HG02763 (cell line): Measurements from ENCODE around the gene MYOF.
"Not testable (repeated sequence)": the region's sequence is repeated elsewhere in the genome, so short reads cannot be mapped to it uniquely, and the experiment has no call there.

Experiments used
- ATAC-seq: cut with Tn5 transposase; IDR thresholded peaks from one replicate; pipeline ENCODE4 v1.9.1; 2021; ENCODE audit warnings: mild to moderate bottlenecking, moderate library complexity; ENCODE audit not compliant: unreplicated experiment

The MYOF gene

GRCh38 chr10:93431361-93431760, 50.8 kb downstream of the MYOF start:
- no peak for ATAC-seq

- ATAC-seq, result no peak
Observed at GRCh38 chr10:93425861-93426260, 56.3 kb downstream of the MYOF start.

- ATAC-seq, result no peak
Observed at GRCh38 chr10:93422118-93422517, 60.0 kb downstream of the MYOF start.

- no peak for ATAC-seq
Observed at GRCh38 chr10:93420944-93421825, 60.9 kb downstream of the MYOF start.

- no peak for ATAC-seq
Observed at GRCh38 chr10:93420091-93420490, 62.0 kb downstream of the MYOF start.

DNA sequence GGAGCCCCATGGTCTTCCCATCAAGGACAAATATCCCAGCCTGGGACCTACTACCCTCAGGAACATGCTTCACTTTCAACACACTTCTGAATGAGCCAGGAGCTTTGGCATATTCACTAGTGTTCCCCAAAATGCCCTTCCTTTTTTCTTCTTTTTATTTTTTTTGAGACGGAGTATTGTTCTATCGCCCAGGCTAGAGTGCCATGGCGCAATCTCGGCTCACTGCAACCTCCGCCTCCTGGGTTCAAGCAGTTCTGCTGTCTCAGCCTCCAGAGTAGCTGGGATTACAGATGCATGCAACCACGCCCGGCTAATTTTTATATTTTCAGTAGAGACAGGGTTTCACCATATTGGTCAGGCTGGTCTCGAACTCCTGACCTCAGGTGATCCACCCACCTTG, 63.1 kb downstream of the MYOF start:
- not testable (repeated sequence) for ATAC-seq

- no peak for ATAC-seq
Observed at GRCh38 chr10:93417921-93418320, 64.2 kb downstream of the MYOF start.

DNA sequence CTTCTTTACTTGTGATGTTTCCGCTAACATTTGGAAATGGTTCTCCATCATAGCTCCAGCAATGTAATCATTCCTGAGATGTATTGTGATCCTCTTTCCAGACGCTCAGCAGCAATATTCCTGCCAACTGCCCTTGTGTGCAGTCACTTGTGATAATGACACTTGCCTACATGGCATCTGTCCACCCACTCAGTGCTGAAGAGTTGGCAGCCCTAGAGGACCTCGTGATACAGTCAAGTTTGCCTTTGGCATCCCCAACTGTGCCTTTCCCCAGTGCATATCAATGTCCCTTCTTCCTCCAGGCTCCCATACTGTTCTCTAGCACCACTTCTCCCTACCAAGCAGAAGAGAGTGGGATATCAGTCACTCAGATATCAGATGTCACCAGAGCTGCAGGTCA, 64.9 kb downstream of the MYOF start:
- ATAC-seq, result no peak

- no peak for ATAC-seq
Observed at GRCh38 chr10:93416824-93417223, 65.3 kb downstream of the MYOF start.

- ATAC-seq, result no peak
Observed at GRCh38 chr10:93415693-93416092, 66.4 kb downstream of the MYOF start.

- ATAC-seq, result no peak
Observed at GRCh38 chr10:93413252-93413689, 68.9 kb downstream of the MYOF start.

DNA sequence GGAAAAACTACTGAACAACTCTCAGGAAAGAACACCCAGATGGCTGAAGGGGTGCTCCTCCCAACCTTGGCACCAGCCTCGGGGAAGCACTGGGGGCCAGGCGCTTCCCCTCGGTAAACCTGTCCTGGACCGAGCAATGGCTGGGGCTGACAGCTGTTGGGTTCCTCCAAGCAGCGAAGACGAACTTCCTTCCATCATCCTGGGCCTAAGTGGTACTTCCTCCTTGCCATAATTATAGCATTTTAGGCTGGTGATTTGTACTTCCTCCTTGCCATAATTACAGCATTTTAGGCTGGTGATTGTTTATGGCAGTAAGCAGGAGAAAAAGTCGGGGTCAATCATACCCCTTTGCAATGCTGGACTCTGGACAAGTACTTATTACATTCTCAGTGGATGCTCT, 69.3 kb downstream of the MYOF start:
- ATAC-seq, result no peak

GRCh38 chr10:93410697-93411348, 71.3 kb downstream of the MYOF start:
- no peak for ATAC-seq

DNA sequence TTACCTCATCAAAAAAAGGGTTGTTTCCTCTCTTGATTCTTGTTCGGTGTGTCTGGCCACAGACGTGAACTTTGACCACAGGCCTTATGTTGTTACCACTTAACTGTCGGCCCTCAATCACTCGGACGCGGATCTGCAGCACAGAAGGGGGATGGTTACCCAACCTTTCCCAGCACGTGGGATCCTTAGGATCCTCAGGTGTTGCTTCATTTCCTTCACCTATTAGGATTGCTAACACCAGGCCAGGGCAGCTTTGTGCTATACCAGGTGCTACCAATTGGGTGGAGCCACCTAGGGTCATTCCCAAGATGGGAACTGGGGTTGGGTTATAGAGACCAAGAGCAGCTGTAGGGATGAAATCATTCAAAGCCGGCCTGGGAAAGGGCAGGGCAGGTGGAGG, 73.4 kb downstream of the MYOF start:
- no peak for ATAC-seq

- no peak for ATAC-seq
Observed at GRCh38 chr10:93406364-93407145, 75.6 kb downstream of the MYOF start.

DNA sequence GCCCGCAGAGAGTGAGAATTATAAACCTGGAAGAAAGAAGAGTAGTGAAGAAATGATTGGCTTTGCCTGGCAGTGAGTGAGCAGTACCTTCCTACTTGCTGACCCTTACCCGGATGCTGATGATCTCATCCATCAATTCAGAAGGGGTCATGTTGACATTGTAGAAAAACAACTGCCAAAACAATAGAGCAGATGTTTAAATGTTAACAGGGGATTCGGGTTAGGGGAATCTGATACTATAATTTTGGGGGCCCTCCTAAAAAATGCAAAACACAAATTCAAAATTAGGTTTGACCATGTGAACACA, 78.1 kb downstream of the MYOF start:
- ATAC-seq, result no peak

DNA sequence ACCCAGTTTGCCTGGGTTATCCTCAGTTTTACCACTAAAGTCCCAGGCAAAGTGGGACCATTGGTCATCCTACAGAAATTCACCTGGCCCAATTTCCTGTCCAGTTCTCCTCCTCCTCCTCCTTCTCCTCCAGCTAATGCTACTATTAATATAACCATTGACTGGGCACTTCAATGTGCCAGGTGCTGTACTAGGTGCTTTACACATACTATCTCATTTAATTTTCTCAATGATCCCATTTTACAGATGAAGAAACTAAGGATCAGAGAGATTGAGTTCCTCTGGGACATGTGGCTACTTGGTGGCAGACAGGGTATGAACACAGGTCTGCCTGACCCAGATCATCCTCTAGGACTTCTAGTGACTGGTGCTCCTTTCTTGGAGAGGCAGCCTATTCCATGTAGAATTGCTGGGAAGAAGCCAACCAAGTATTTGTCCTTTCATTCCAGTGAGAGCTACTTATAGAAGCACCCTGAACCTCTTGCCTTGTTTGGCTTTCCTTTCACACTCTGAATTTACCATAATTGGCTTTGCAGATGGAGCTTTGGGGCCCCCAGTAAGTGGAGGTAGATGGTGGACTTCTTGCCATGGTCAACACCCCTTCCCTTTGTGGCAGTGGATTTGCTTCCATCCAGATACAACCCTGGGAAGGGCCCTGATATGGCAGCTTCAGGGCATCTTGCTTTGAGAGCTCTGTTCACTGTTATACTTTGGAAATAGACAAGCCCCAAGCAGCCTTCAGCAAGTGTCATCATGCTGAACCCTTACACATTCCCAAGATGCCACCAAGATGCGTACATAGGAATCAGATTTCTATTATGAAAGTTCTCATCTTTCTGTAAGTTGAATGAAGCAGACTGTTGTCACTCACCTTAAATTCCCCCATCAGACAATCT, 78.7 kb downstream of the MYOF start:
- ATAC-seq, result no peak

DNA sequence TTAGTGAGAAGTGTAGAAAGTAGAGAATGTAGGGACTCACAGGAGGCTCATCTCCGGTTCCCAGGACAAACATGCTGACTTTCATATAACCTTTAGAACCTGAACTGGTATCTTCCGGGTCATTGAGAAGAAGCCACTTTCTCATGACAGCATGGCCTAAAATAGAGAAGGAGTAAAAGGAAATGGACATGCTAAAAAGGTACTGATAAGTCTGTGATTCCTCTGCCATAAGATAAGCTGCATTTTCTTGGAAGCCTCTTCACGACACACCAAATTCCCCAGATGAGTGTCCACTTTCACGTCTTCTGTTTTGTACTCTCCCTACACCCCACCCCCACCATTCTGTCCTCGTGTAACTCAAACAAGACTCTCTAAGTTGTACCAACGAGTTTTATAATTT, 79.9 kb downstream of the MYOF start:
- ATAC-seq, result no peak

DNA sequence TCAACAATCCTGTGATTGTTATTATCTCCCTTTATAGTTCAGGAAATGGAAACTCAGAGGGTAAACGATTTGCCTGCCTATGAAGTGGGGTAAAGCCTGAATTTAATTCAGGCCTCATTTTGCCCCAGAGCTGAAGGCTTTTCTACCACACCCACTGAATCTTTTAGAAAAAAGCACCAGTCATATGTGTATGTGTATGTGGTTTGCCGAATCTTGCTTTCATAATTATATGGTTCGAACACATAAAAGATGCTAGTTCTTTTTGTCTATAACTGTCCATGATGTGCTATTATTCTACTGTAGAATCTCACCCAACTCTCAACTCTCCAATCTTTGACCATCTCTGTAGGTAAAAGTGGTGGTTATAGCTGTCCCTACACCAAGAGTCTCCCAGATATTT, 83.6 kb downstream of the MYOF start:
- no peak for ATAC-seq

DNA sequence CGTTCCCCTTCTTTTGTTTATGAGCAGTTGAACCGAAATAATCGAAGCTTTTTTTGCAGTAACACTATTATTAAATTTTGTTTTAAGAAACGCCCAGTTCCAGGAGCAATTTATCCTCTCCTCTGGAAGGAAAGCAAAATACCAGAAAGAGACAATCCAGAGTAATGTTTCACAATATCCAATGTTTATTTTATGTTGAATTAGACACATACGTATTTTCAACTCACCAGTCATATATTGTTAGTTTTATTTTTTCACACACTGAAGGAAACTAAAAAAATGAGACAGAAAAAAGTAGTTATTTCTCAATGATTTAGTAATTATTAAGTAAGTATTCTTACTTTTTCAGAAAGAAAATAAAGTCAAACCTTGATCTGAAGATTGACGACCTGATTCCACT, 85.1 kb downstream of the MYOF start:
- no peak for ATAC-seq

DNA sequence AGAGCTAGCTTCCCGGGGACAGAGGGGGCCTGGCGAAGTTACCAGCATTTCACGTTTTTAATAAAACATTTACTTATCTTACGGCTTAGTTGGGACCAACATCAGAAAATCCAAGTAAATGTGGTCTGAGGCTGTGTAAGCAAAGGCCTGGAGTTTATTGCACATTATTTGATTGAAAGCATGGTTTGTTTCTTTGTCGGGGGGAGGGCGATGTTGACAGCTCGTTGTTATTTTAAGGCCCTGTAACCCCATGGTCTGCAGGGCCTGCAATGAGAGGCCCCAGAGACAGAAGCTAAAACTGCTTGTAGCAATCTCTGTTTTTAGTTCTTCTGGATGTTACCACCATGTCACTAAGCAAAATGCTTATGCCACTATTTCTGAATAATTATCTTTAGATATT, 88.9 kb downstream of the MYOF start:
- no peak for ATAC-seq
